CD8-positive, alpha-beta memory T cell (primary cell): ENCODE results near the gene FGFBP1. TPM values are rescaled to one million over a fixed set of nuclear protein-coding genes. Genes with fewer than 3 reads are reported as not detected.

ENCODE experiments used
- CTCF ChIA-PET: fragments of 350-600 bp; sonication (Branson Sonifier 250); formaldehyde crosslinking; loops from one replicate; lab custom pipeline; 2021; ENCODE audit warnings: antibody characterized with exemption; lab: Charles Lee
- POLR2A ChIA-PET: fragments of 350-600 bp; sonication (Branson Sonifier 250); formaldehyde crosslinking; loops from one replicate; lab custom pipeline; 2021; ENCODE audit warnings: antibody characterized with exemption; lab: Charles Lee
- DNase-seq, 5 donors: peaks; one replicate each; pipeline versions ENCODE4 v3.0.0 to v3.0.0-alpha.2; 2020 to 2022; ENCODE audit warnings: mixed read lengths in 1 of 5
- H3K27ac ChIP-seq: one replicate; pipeline ENCODE4 v1.7.0; 2013; ENCODE audit warnings: low read depth, mild to moderate bottlenecking, low read length, moderate library complexity
- H3K27me3 ChIP-seq: 2 replicates; pipeline ENCODE4 v1.7.0; 2013; ENCODE audit warnings: low read length, mild to moderate bottlenecking; ENCODE audit not compliant: insufficient read depth, poor library complexity, severe bottlenecking
- H3K36me3 ChIP-seq: 2 replicates; pipeline ENCODE4 v1.7.0; 2013; ENCODE audit warnings: mild to moderate bottlenecking, low read length, moderate library complexity; ENCODE audit not compliant: insufficient read depth
- H3K4me1 ChIP-seq: 2 replicates; pipeline ENCODE4 v1.7.0; 2013; ENCODE audit warnings: mild to moderate bottlenecking, low read length, moderate library complexity; ENCODE audit not compliant: insufficient read depth
- H3K4me3 ChIP-seq: 2 replicates; pipeline ENCODE4 v1.7.0; 2013; ENCODE audit warnings: mild to moderate bottlenecking, low read length
- H3K9me3 ChIP-seq: 2 replicates; pipeline ENCODE4 v1.7.0; 2013; ENCODE audit warnings: mild to moderate bottlenecking, low read length
- H3K27ac Mint-ChIP-seq, 8 donors: one replicate each; pipeline ENCODE4 v1.8.0; 2020 to 2021; ENCODE audit warnings: mixed read lengths in 8 of 8, mild to moderate bottlenecking in 6 of 8, inconsistent platforms in 3 of 8, moderate library complexity in 3 of 8
- H3K27me3 Mint-ChIP-seq, 2 donors: one replicate each; pipeline ENCODE4 v1.8.0; 2020 to 2021; ENCODE audit warnings: mixed read lengths in 2 of 2, mild to moderate bottlenecking in 1 of 2, moderate library complexity in 1 of 2
- H3K36me3 Mint-ChIP-seq, 3 donors: one replicate each; pipeline ENCODE4 v1.8.0; 2020 to 2021; ENCODE audit warnings: mixed read lengths in 3 of 3, inconsistent platforms in 1 of 3, mild to moderate bottlenecking in 1 of 3
- H3K4me1 Mint-ChIP-seq, 3 donors: one replicate each; pipeline ENCODE4 v1.8.0; 2020 to 2021; ENCODE audit warnings: mixed read lengths in 3 of 3, inconsistent platforms in 1 of 3, mild to moderate bottlenecking in 1 of 3
- H3K4me3 Mint-ChIP-seq, 7 donors: one replicate each; pipeline ENCODE4 v1.8.0; 2020 to 2021; ENCODE audit warnings: mixed read lengths in 7 of 7, mild to moderate bottlenecking in 6 of 7, moderate library complexity in 4 of 7, inconsistent platforms in 2 of 7
- H3K9me3 Mint-ChIP-seq, 5 donors: one replicate each; pipeline ENCODE4 v1.8.0; 2020 to 2022; ENCODE audit warnings: mixed read lengths in 5 of 5, mild to moderate bottlenecking in 3 of 5, moderate library complexity in 2 of 5, inconsistent platforms in 1 of 5
- polyA plus RNA-seq: library from polyadenylated mRNA; unstranded; fragments of 300-500 nt; fragmentation: Illumina TruSeq; gene quantifications from one replicate; pipeline ENCODE4 v1.2.3, GENCODE V29; 2021
- total RNA-seq, 2 experiments: library from RNA; stranded (reverse); gene quantifications; one replicate each; pipeline ENCODE4 v1.2.3, GENCODE V29; 2021

FGFBP1 gene
- total and polyA plus RNA-seq, 3 experiments from 2014 or later, result not detected

- Mint-ChIP-seq H3K27me3 (peaks cover 30 to 67% of the 10 kb centered on the region in 2 donors), H3K9me3 (peaks cover 0 to 1% (median 0%) of the 10 kb centered on the region in 5 donors)
- CTCF ChIA-PET, result interaction anchor here (1.3 kb wide), 1 partner anchor 20 kb away, joined by 4 read pairs; no protein-coding TSS in a partner anchor
Observed at GRCh38 chr4:15902746-15903145, 35.8 kb downstream of the FGFBP1 start.

GRCh38 chr4:15901998-15902397, 36.5 kb downstream of the FGFBP1 start:
- Histone ChIP-seq H3K4me3 (no peak overlapping the region), H3K36me3 (no peaks in the 10 kb centered on the region), H3K27ac (no peak overlapping the region), H3K9me3 (no peaks in the 10 kb centered on the region), H3K4me1 (no peaks in the 10 kb centered on the region), H3K27me3 (no peaks in the 10 kb centered on the region)
- peaks cover 0 to 1% (median 0%) of the 10 kb centered on the region in 5 donors for H3K9me3 Mint-ChIP-seq
- ChIA-PET CTCF (no interaction called here), POLR2A (no interaction called here)
- no peak for DNase-seq
- H3K27ac Mint-ChIP-seq, result no peak overlapping the region
- no peaks in the 10 kb centered on the region for H3K4me1 Mint-ChIP-seq
- peaks cover 30 to 66% of the 10 kb centered on the region in 2 donors for H3K27me3 Mint-ChIP-seq
- no peaks in the 10 kb centered on the region for H3K36me3 Mint-ChIP-seq
- H3K4me3 Mint-ChIP-seq, result no peak overlapping the region

More at GRCh38 chr4:15902746-15903145, 35.8 kb downstream of the FGFBP1 start:
- no peak overlapping the region for H3K27ac Mint-ChIP-seq
- H3K9me3 ChIP-seq, result no peaks in the 10 kb centered on the region
- H3K4me1 ChIP-seq, result no peaks in the 10 kb centered on the region
- no peak overlapping the region for H3K4me3 Mint-ChIP-seq
- H3K4me1 Mint-ChIP-seq, result no peaks in the 10 kb centered on the region
- DNase-seq, result no peak
- no peaks in the 10 kb centered on the region for H3K36me3 Mint-ChIP-seq
- H3K4me3 ChIP-seq, result no peak overlapping the region
- no peaks in the 10 kb centered on the region for H3K27me3 ChIP-seq
- H3K36me3 ChIP-seq, result no peaks in the 10 kb centered on the region
- H3K27ac ChIP-seq, result no peak overlapping the region
- POLR2A ChIA-PET, result no interaction called here

GRCh38 chr4:15901007-15901406, 37.5 kb downstream of the FGFBP1 start:
- no peaks in the 10 kb centered on the region for H3K4me1 Mint-ChIP-seq
- H3K36me3 Mint-ChIP-seq, result no peaks in the 10 kb centered on the region
- no peak overlapping the region for H3K27ac ChIP-seq
- H3K4me3 ChIP-seq, result no peak overlapping the region
- no peak overlapping the region for H3K27ac Mint-ChIP-seq
- CTCF ChIA-PET, result no interaction called here
- H3K9me3 Mint-ChIP-seq, result peaks cover 0 to 1% (median 0%) of the 10 kb centered on the region in 5 donors
- POLR2A ChIA-PET, result interaction anchor here (0.6 kb wide), 1 partner anchor 27 kb away, joined by 3 read pairs; no protein-coding TSS in a partner anchor
- no peaks in the 10 kb centered on the region for H3K27me3 ChIP-seq
- no peaks in the 10 kb centered on the region for H3K9me3 ChIP-seq
- H3K36me3 ChIP-seq, result no peaks in the 10 kb centered on the region
- peaks cover 30 to 68% of the 10 kb centered on the region in 2 donors for H3K27me3 Mint-ChIP-seq
- H3K4me3 Mint-ChIP-seq, result no peak overlapping the region
- DNase-seq, result no peak
- no peaks in the 10 kb centered on the region for H3K4me1 ChIP-seq

- Mint-ChIP-seq H3K36me3 (no peaks in the 10 kb centered on the region), H3K4me3 (peak overlapping the region in 1 of 7 donors; percentile 6), H3K4me1 (no peaks in the 10 kb centered on the region), H3K27me3 (peaks cover 22 to 66% of the 10 kb centered on the region in 2 donors), H3K27ac (no peak overlapping the region), H3K9me3 (peaks cover 0 to 1% (median 0%) of the 10 kb centered on the region in 5 donors)
- no peak overlapping the region for H3K27ac ChIP-seq
- ChIA-PET CTCF (no interaction called here), POLR2A (no interaction called here)
- DNase-seq, result no peak
- no peaks in the 10 kb centered on the region for H3K4me1 ChIP-seq
- H3K36me3 ChIP-seq, result no peaks in the 10 kb centered on the region
- no peak overlapping the region for H3K4me3 ChIP-seq
- H3K9me3 ChIP-seq, result no peaks in the 10 kb centered on the region
- H3K27me3 ChIP-seq, result no peaks in the 10 kb centered on the region
Observed at GRCh38 chr4:15899511-15899910, 39.0 kb downstream of the FGFBP1 start.

- CTCF ChIA-PET, result no interaction called here
- no peaks in the 10 kb centered on the region for H3K4me1 ChIP-seq
- H3K4me3 ChIP-seq, result no peak overlapping the region
- DNase-seq, result no peak
- Mint-ChIP-seq H3K27ac (no peak overlapping the region), H3K4me3 (no peak overlapping the region), H3K36me3 (no peaks in the 10 kb centered on the region), H3K27me3 (peaks cover 23 to 66% of the 10 kb centered on the region in 2 donors), H3K4me1 (no peaks in the 10 kb centered on the region), H3K9me3 (peaks cover 0 to 1% (median 0%) of the 10 kb centered on the region in 5 donors)
- H3K27ac ChIP-seq, result no peak overlapping the region
- no peaks in the 10 kb centered on the region for H3K36me3 ChIP-seq
- no peaks in the 10 kb centered on the region for H3K9me3 ChIP-seq
- POLR2A ChIA-PET, result no interaction called here
- H3K27me3 ChIP-seq, result no peaks in the 10 kb centered on the region
Observed at GRCh38 chr4:15898902-15899301, 39.6 kb downstream of the FGFBP1 start.

- Mint-ChIP-seq H3K27me3 (peaks cover 20 to 67% of the 10 kb centered on the region in 2 donors), H3K4me3 (no peak overlapping the region), H3K27ac (no peak overlapping the region), H3K36me3 (no peaks in the 10 kb centered on the region), H3K4me1 (no peaks in the 10 kb centered on the region), H3K9me3 (peaks cover 0 to 1% (median 0%) of the 10 kb centered on the region in 5 donors)
- ChIA-PET CTCF (no interaction called here), POLR2A (no interaction called here)
- Histone ChIP-seq H3K4me1 (no peaks in the 10 kb centered on the region), H3K36me3 (no peaks in the 10 kb centered on the region), H3K9me3 (no peaks in the 10 kb centered on the region), H3K27me3 (no peaks in the 10 kb centered on the region), H3K4me3 (no peak overlapping the region), H3K27ac (no peak overlapping the region)
- no peak for DNase-seq
Observed at GRCh38 chr4:15897577-15897976, 41.0 kb downstream of the FGFBP1 start.

- Mint-ChIP-seq H3K4me1 (no peaks in the 10 kb centered on the region), H3K36me3 (no peaks in the 10 kb centered on the region), H3K4me3 (no peak overlapping the region), H3K9me3 (no peaks in the 10 kb centered on the region), H3K27me3 (peaks cover 22 to 66% of the 10 kb centered on the region in 2 donors), H3K27ac (no peak overlapping the region)
- H3K27me3 ChIP-seq, result no peaks in the 10 kb centered on the region
- ChIA-PET POLR2A (no interaction called here), CTCF (interaction anchor here (1.2 kb wide), 1 partner anchor 12 kb away, joined by 3 read pairs; no protein-coding TSS in a partner anchor)
- no peak overlapping the region for H3K27ac ChIP-seq
- no peak overlapping the region for H3K4me3 ChIP-seq
- no peaks in the 10 kb centered on the region for H3K9me3 ChIP-seq
- H3K36me3 ChIP-seq, result no peaks in the 10 kb centered on the region
- no peak for DNase-seq
- H3K4me1 ChIP-seq, result no peaks in the 10 kb centered on the region
Observed at GRCh38 chr4:15894921-15895916, 43.3 kb downstream of the FGFBP1 start.

- Histone ChIP-seq H3K4me1 (no peaks in the 10 kb centered on the region), H3K4me3 (no peak overlapping the region), H3K27me3 (no peaks in the 10 kb centered on the region), H3K9me3 (no peaks in the 10 kb centered on the region), H3K36me3 (no peaks in the 10 kb centered on the region), H3K27ac (no peak overlapping the region)
- ChIA-PET POLR2A (no interaction called here), CTCF (interaction anchor here (1.2 kb wide), 1 partner anchor 12 kb away, joined by 3 read pairs; no protein-coding TSS in a partner anchor)
- no peaks in the 10 kb centered on the region for H3K36me3 Mint-ChIP-seq
- no peak for DNase-seq
- H3K4me1 Mint-ChIP-seq, result no peaks in the 10 kb centered on the region
- H3K4me3 Mint-ChIP-seq, result no peak overlapping the region
- H3K27me3 Mint-ChIP-seq, result peaks cover 18 to 63% of the 10 kb centered on the region in 2 donors
- H3K27ac Mint-ChIP-seq, result no peak overlapping the region
- H3K9me3 Mint-ChIP-seq, result no peaks in the 10 kb centered on the region
Observed at GRCh38 chr4:15894393-15894792, 44.1 kb downstream of the FGFBP1 start.
